Activated T-helper 2 cell treated with anti-CD3 and anti-CD28 coated beads, Interferon-gamma antibody, Interleukin-2, Interleukin-4, amounts not matched to agents 10 μg/mL and 5 μg/mL and 100 μg/mL, durations not matched to agents 14 hours and 24 hours and 36 hours (primary cell): Measurements from ENCODE around the gene ACAA2. TPM values are rescaled to one million over a fixed set of nuclear protein-coding genes. Genes with fewer than 3 reads are reported as not detected.

Source experiments
- DNase-seq: peaks from one replicate; pipeline ENCODE4 v3.0.0; 2021; ENCODE audit warnings: low spot score
- H3K27ac Mint-ChIP-seq: one replicate; pipeline ENCODE4 v1.8.0; 2021; ENCODE audit warnings: mixed read lengths
- H3K27me3 Mint-ChIP-seq: one replicate; pipeline ENCODE4 v1.8.0; 2021; ENCODE audit warnings: low read depth, mixed read lengths
- H3K36me3 Mint-ChIP-seq: one replicate; pipeline ENCODE4 v1.8.0; 2021; ENCODE audit warnings: low read depth, mixed read lengths
- H3K4me1 Mint-ChIP-seq: one replicate; pipeline ENCODE4 v1.8.0; 2021; ENCODE audit warnings: low read depth, mixed read lengths
- H3K4me3 Mint-ChIP-seq: one replicate; pipeline ENCODE4 v1.8.0; 2021; ENCODE audit warnings: low read depth, mild to moderate bottlenecking, moderate library complexity, mixed read lengths
- H3K9me3 Mint-ChIP-seq: one replicate; pipeline ENCODE4 v1.8.0; 2021; ENCODE audit warnings: mixed read lengths
- intact Hi-C: fragments of 100-400 bp; cut with micrococcal nuclease; formaldehyde crosslinking; loops from one replicate; pipeline ENCODE4 v1.15.1; 2023
- total RNA-seq: library from RNA; stranded (reverse); gene quantifications from 2 replicates; pipeline ENCODE4 v1.2.3, GENCODE V29; 2022

ACAA2 gene
- total RNA-seq, 1 donor from 2014 or later: 85.7 TPM

DNA sequence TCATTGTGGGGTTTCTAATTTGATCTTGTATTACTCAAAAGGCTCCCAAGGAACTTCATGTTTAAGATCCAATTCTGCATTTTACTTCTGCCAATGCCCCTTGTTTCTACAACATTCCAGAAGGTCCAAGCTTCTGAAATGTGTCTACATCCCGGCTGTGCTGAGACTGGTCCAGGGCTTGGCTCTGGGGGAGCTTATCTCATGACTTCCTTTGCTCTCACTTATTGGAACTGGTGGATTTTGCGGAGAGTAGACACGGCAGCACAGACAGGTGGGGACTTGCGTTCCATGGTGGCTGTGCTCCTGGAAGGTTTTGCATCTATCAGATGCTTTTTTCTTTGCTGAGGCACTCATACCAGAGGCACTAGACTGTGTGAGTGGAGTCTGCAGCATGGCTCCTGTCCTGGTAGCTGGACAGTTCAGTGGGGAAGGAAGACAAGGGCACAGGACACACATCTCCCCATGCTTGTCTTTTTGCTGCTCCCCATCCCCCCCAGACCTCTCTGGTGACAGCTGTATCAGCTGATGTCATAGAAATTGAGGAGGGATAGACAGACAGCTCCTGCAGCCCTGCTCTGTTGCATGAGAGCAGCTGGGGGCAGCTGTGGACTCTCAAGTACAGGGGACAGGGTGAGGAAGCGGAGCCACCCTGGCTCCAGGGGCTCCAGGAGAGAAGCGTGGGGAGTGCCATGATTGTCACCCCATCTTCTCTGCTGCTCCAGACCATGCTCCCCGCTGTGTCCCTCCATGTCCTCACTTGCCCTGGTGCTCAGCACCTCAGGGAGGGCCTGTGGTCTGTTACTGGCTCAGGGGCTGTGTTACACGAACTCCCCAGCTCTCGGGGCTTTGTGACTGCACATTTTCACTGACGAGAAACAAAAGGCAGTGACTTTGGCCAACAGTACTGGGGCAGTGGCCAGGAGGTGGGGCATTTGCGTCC lies 46.0 kb downstream of the ACAA2 start:
- intact Hi-C loops: loop anchor here (5.0 kb wide), 1 partner anchor 90 kb away; no protein-coding TSS in a partner anchor
- no peaks in the 10 kb centered on the region for H3K9me3 Mint-ChIP-seq
- H3K4me1 Mint-ChIP-seq: no peaks in the 10 kb centered on the region
- H3K27me3 Mint-ChIP-seq: peaks cover 8% of the 10 kb centered on the region
- DNase-seq: no peak
- no peaks in the 10 kb centered on the region for H3K36me3 Mint-ChIP-seq
- no peak overlapping the region for H3K4me3 Mint-ChIP-seq
- no peak overlapping the region for H3K27ac Mint-ChIP-seq

DNA sequence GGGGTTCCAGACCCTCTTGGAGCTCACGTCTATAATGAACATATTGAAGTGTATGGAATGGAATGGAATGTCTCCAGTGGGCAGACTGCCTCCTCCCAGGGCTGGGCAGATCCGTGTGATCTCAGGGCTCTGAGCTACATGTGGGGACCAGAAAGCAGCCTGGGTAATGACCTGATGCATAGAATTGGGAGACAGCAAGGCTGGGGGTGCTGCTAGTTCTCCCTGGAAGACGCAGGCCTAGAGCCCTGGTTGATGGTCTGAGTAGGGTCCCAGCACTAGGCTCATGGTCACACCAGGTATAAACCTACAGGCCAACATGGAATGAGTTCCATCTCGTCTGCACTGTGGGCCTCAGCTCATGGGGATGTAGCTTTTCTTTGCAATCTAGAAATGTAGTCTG lies 46.7 kb downstream of the ACAA2 start:
- no peak for DNase-seq
- Mint-ChIP-seq H3K36me3 (no peaks in the 10 kb centered on the region), H3K4me3 (no peak overlapping the region), H3K27me3 (peaks cover 8% of the 10 kb centered on the region), H3K4me1 (no peaks in the 10 kb centered on the region), H3K9me3 (no peaks in the 10 kb centered on the region), H3K27ac (no peak overlapping the region)
- intact Hi-C loops: loop anchor here (5.0 kb wide), 1 partner anchor 91 kb away; no protein-coding TSS in a partner anchor

DNA sequence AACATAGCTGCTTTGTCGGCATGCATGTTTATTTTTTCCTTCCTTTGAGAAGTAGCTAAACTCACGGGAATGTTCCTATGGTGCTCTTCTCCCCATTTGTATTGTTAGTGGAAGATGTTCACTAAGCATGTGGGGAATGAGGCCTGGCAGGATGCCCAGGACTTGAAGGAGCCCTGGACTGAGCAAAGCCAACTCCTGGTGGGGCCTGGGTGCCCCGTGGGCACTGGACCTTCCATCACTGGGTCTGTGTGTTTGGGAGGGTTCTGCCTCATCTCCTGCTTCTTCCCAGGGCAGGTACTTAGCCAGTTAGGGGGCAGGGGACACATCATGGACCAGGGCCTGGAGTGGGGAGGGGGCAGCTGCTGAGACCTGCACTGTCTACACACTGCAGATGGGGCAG lies 49.3 kb downstream of the ACAA2 start:
- H3K27me3 Mint-ChIP-seq: peaks cover 3% of the 10 kb centered on the region
- intact Hi-C loops: no loop called here
- H3K4me3 Mint-ChIP-seq: no peak overlapping the region
- no peak for DNase-seq
- H3K36me3 Mint-ChIP-seq: no peaks in the 10 kb centered on the region
- H3K4me1 Mint-ChIP-seq: no peaks in the 10 kb centered on the region
- H3K9me3 Mint-ChIP-seq: no peaks in the 10 kb centered on the region
- no peak overlapping the region for H3K27ac Mint-ChIP-seq

DNA sequence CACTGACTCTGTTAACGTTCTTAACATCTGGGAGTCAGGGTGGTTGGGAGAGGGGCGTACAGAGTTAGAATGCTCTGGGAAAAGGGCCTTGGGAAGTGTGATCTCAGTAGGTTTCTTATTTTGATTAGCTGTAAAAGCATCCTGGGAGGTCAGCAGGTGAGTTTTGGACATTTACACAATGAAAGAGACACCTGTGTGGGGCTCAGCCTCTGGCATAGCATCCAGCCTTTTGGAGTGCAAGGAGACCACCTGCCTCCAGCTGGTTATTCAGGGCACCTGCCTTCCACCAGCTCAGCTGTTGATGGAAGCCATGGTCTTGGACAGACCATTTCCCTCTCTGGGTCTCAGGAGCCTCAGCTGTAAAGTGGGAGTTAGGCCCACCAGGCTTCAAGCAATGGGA lies 49.7 kb downstream of the ACAA2 start:
- Mint-ChIP-seq H3K9me3 (no peaks in the 10 kb centered on the region), H3K27ac (no peak overlapping the region), H3K36me3 (no peaks in the 10 kb centered on the region), H3K4me1 (no peaks in the 10 kb centered on the region), H3K27me3 (no peaks in the 10 kb centered on the region), H3K4me3 (no peak overlapping the region)
- DNase-seq: no peak
- intact Hi-C loops: no loop called here

DNA sequence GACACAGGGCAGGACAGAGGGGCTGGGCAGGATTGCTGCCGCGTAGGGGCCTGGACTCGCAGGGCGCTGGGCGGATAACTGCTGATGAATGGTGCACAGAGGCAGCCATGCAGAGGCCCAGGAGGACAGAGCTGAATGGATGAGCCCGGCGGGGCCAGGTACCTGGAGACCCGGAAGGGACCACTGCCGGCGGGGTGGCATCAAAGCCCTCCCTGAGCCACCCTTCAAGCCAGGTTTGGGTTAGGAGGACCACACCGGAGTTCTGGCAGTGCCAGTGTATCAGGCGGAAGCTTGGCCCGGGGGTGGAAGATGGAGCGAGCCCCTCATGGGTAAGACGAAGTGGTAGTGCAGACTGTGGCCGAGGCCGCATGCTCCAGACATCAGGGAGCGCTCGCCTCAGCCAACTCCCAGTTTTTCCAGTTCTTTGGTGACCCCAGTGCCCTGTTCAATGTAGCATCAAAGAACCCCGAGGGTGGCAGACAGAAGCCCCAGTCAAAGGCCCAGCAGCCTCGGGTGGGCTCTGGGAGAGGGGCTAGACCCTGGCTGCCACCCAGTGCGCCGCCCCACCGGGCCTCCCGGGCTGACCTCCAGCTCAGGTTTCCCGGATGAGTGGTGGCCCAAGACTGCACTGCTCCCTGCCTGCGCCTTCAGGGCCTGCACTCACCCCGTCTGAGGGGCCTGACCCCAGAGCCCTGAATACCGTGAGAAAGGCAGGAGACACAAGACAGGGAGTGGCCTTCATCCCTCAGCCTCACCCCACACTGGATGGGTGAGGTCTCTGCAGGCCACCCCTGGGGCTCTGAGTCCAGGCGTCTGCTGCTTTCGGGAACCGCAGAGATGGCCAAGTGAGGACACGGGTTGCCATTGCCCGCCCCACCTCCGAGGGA lies 50.9 kb downstream of the ACAA2 start:
- H3K27ac Mint-ChIP-seq: no peak overlapping the region
- no peak overlapping the region for H3K4me3 Mint-ChIP-seq
- H3K36me3 Mint-ChIP-seq: no peaks in the 10 kb centered on the region
- no peak for DNase-seq
- intact Hi-C loops: no loop called here
- no peaks in the 10 kb centered on the region for H3K9me3 Mint-ChIP-seq
- no peaks in the 10 kb centered on the region for H3K27me3 Mint-ChIP-seq
- no peaks in the 10 kb centered on the region for H3K4me1 Mint-ChIP-seq

DNA sequence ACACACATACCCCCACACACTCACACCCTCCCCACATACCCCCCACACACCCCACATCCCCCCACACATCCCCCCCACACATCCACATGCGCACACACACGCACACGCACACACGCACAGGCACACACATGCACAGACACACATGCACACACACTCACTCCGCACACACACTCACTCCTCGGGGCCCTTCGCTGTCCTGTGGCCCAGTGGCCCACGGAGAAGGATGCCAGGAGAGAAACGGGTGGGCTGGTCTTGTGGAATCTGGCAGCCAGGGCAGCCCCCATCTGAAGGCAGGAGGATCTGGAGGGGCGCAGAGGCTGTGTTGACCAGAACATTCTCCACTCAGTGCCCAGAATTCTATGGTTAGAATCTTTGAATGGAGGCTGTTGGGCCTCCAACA lies 51.6 kb downstream of the ACAA2 start:
- intact Hi-C loops: no loop called here
- no peak overlapping the region for H3K27ac Mint-ChIP-seq
- no peaks in the 10 kb centered on the region for H3K9me3 Mint-ChIP-seq
- H3K4me3 Mint-ChIP-seq: no peak overlapping the region
- H3K27me3 Mint-ChIP-seq: no peaks in the 10 kb centered on the region
- H3K36me3 Mint-ChIP-seq: no peaks in the 10 kb centered on the region
- H3K4me1 Mint-ChIP-seq: no peaks in the 10 kb centered on the region
- no peak for DNase-seq

DNA sequence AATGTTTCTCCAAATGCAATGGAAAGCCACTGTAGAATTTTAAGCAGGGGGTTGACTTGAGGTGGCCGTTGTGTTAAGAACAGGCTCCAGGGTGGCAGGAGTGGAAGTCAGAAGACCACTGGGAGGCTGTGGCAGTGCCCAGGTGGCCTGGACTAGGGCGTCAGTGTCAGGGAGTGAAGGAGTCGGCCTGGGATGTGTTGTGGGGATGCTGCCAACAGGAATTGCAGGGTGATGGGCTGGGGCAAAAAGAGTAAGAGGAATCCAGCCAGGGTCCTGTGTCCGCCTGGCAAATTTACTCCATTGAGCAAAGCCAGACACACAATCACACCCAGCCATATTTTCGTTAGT lies 55.1 kb downstream of the ACAA2 start:
- H3K4me1 Mint-ChIP-seq: no peaks in the 10 kb centered on the region
- DNase-seq: no peak
- no peak overlapping the region for H3K27ac Mint-ChIP-seq
- peaks cover 8% of the 10 kb centered on the region for H3K27me3 Mint-ChIP-seq
- no peaks in the 10 kb centered on the region for H3K36me3 Mint-ChIP-seq
- no peak overlapping the region for H3K4me3 Mint-ChIP-seq
- intact Hi-C loops: no loop called here
- peaks cover 5% of the 10 kb centered on the region for H3K9me3 Mint-ChIP-seq

DNA sequence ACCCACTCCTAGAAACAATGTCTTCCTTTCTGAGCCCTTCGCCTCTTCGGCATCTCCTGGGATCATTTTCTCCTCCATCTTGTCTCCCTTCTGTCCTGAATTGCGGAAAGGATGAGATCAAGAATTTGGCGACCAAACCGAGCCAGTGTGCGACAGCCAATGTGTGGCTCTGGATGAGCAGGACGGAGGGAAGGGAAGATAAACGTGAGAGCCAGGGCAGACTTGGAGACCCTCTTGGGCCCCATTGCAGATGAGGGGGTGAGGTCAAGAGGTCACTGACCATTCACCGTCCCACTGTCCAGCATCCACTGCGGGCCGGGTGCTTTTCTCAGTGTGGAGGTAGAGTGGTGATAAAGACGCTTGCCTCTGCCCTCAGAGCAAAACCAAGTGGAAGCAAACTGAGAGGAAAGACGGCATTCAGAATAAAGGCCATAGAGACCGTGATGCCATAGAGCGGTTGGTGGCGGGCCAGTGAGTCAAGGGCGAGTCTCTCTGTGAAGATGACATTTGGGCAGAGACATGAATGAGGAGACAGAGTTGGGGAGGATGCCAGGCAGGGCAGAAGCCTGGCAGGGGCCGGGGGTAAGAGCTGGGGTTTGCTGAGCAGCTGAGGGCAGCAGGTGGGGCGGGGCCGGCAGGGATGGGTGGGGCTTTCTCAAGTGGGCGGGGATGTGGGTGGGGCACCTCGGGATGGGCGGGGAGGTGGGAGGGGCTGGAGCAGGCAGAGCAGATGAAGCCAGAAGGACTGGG lies 55.6 kb downstream of the ACAA2 start:
- intact Hi-C loops: no loop called here
- no peaks in the 10 kb centered on the region for H3K36me3 Mint-ChIP-seq
- H3K4me3 Mint-ChIP-seq: no peak overlapping the region
- H3K4me1 Mint-ChIP-seq: no peaks in the 10 kb centered on the region
- DNase-seq: no peak
- H3K27ac Mint-ChIP-seq: no peak overlapping the region
- peaks cover 5% of the 10 kb centered on the region for H3K9me3 Mint-ChIP-seq
- peaks cover 13% of the 10 kb centered on the region for H3K27me3 Mint-ChIP-seq

DNA sequence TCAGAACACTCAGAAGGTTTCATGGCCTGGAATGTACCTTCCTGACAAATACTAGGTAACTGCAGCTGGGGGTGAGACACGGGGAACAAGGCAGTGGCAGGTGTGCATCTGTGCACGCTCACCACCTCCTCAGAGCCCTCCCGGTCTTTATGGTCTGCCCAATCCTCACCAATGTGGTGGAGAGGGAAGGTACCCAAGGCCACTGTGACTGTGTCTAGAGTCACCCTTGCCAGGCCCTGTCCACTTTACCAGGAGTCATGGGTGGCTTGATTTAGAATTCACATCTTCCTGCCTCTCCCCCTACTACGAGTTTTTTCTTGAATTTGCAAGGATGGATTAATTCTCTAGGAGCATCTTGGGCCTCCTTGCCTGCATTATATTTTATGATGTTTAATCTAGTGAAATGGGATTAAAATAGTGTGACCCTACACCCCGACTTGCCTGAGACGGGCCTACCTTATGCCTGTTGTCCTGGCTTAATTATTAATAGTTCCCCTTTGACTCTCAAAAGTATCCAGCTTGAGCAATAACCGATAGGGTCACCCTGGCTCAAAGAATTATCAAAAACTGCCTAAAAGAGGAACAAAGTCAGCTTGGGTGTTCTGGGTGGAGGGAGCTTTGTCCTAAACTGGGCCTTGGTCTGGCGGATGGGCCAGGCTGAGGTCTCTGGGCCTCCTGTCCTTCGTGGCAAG lies 56.5 kb downstream of the ACAA2 start:
- Mint-ChIP-seq H3K4me1 (no peaks in the 10 kb centered on the region), H3K27me3 (peaks cover 16% of the 10 kb centered on the region), H3K27ac (no peak overlapping the region), H3K9me3 (peaks cover 5% of the 10 kb centered on the region), H3K4me3 (no peak overlapping the region), H3K36me3 (no peaks in the 10 kb centered on the region)
- DNase-seq: no peak
- intact Hi-C loops: no loop called here

DNA sequence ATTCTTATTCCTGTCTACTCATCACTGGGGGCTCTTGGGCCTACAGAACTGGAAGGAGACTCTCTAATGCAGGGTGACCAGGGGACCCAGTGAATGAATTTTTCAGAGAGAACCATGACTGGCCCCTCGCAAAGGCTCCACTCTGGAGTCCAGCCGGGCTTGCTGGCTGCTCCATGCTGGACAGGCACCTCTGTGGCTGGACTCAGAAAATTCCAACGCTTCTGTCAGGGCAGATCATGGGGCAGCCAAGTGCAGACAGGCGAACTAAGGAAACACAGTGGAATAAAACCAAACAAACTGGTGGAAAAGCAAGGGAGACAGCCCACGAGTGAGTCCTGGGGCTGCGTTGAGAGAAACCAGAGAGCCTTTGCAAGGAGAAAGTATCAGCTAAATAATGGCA lies 57.2 kb downstream of the ACAA2 start:
- Mint-ChIP-seq H3K4me1 (peaks cover 2% of the 10 kb centered on the region), H3K4me3 (no peak overlapping the region), H3K27ac (no peak overlapping the region), H3K9me3 (peaks cover 5% of the 10 kb centered on the region), H3K36me3 (no peaks in the 10 kb centered on the region), H3K27me3 (peaks cover 21% of the 10 kb centered on the region)
- DNase-seq: no peak
- intact Hi-C loops: no loop called here

DNA sequence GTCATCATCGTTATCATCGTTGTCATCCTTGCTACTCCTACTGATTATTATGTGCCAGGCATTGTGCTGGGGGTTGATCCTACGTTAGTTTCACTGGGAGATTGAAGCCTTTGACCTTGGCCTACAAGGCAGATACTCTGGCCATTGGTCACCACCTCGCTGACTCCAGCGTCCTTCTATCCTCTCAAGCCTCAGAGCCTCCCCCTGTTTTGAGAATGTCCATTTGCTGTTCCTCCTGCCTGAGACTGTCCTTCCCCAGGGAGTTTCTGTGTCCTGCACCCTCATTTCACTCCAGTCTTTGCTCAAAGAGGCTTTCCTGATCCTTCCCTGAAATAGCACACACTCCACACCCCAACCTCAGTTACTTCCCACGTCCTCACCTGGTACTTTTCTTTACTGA lies 57.8 kb downstream of the ACAA2 start:
- DNase-seq: no peak
- peaks cover 5% of the 10 kb centered on the region for H3K9me3 Mint-ChIP-seq
- peaks cover 23% of the 10 kb centered on the region for H3K27me3 Mint-ChIP-seq
- no peak overlapping the region for H3K4me3 Mint-ChIP-seq
- H3K4me1 Mint-ChIP-seq: peaks cover 2% of the 10 kb centered on the region
- no peak overlapping the region for H3K27ac Mint-ChIP-seq
- H3K36me3 Mint-ChIP-seq: no peaks in the 10 kb centered on the region
- intact Hi-C loops: no loop called here

DNA sequence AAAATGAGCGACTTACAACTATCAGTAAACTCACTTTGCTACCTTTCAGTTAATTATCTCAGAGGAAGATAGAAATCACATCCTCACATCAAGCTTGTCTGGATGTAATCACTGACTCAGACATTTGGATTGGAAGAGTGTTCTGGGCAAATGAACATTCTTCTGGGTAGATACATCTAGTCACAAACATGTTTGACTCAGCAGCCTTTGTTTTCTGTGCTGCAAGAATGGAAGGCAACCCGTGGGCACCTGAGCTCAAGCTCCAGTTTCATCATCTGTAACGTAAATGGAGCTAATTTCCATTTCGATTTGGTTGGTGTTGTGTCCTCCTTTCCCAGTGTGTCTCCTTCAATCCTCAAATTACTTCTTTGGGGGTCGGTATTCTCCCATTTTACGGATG lies 58.5 kb downstream of the ACAA2 start:
- peaks cover 2% of the 10 kb centered on the region for H3K4me1 Mint-ChIP-seq
- peaks cover 5% of the 10 kb centered on the region for H3K9me3 Mint-ChIP-seq
- peaks cover 23% of the 10 kb centered on the region for H3K27me3 Mint-ChIP-seq
- no peak overlapping the region for H3K4me3 Mint-ChIP-seq
- H3K36me3 Mint-ChIP-seq: no peaks in the 10 kb centered on the region
- no peak for DNase-seq
- H3K27ac Mint-ChIP-seq: no peak overlapping the region
- intact Hi-C loops: no loop called here
